Mesothelial cell of epicardium (in vitro differentiated cells): ENCODE data around the gene DLGAP3. TPM values are rescaled to one million over a fixed set of nuclear protein-coding genes. Genes with fewer than 3 reads are reported as not detected.

ENCODE experiments used
- DNase-seq, 2 experiments: peaks; one replicate each; pipeline ENCODE4 v3.0.0; 2021; ENCODE audit warnings: low spot score in 2 of 2; ENCODE audit not compliant: unreplicated experiment in 2 of 2
- H3K27ac Mint-ChIP-seq: 2 replicates; pipeline ENCODE4 v1.8.0; 2021; ENCODE audit warnings: mixed read lengths
- H3K27me3 Mint-ChIP-seq: 2 replicates; pipeline ENCODE4 v1.8.0; 2021; ENCODE audit warnings: low read depth, mixed read lengths
- H3K36me3 Mint-ChIP-seq: 2 replicates; pipeline ENCODE4 v1.8.0; 2021; ENCODE audit warnings: mixed read lengths
- H3K4me1 Mint-ChIP-seq: 2 replicates; pipeline ENCODE4 v1.8.0; 2021; ENCODE audit warnings: mixed read lengths
- H3K4me3 Mint-ChIP-seq: 2 replicates; pipeline ENCODE4 v1.8.0; 2021; ENCODE audit warnings: mild to moderate bottlenecking, moderate library complexity, mixed read lengths
- H3K9me3 Mint-ChIP-seq: 2 replicates; pipeline ENCODE4 v1.8.0; 2021; ENCODE audit warnings: mixed read lengths
- total RNA-seq: library from RNA; stranded (reverse); gene quantifications from 3 replicates; pipeline ENCODE4 v1.2.1, GENCODE V29; 2021
- TF ChIP-seq, protein P1 (sequence below): fragments of 200-600 bp; sonication (generic); IDR thresholded peaks from one replicate; pipeline ENCODE4 v1.5.0; 2021; ENCODE audit warnings: antibody characterized with exemption; ENCODE audit not compliant: unreplicated experiment

DLGAP3 gene
- total RNA-seq, 1 donor from 2014 or later: 0.27 TPM

DNA sequence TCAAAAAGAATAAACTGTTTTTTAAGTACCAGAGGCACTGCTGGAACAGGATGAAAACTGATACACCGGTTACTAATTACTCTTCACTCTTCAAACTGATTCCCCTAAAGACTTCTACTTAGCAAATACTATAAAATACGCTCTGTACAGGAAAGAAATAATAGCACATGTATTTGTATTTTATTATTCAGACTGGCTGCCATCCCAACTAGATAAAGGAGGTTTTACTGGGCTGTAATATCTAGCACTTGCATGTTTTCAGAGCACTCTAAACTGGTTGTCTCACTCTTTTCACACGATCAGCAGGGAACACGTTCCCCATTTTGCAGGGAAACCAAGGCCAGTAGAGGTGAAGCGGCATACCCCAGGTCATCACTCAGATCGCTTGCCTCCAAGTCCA lies 79.1 kb downstream of the DLGAP3 start:
- no peaks in the 10 kb centered on the region for H3K27me3 Mint-ChIP-seq
- TF ChIP-seq, protein P1, sequence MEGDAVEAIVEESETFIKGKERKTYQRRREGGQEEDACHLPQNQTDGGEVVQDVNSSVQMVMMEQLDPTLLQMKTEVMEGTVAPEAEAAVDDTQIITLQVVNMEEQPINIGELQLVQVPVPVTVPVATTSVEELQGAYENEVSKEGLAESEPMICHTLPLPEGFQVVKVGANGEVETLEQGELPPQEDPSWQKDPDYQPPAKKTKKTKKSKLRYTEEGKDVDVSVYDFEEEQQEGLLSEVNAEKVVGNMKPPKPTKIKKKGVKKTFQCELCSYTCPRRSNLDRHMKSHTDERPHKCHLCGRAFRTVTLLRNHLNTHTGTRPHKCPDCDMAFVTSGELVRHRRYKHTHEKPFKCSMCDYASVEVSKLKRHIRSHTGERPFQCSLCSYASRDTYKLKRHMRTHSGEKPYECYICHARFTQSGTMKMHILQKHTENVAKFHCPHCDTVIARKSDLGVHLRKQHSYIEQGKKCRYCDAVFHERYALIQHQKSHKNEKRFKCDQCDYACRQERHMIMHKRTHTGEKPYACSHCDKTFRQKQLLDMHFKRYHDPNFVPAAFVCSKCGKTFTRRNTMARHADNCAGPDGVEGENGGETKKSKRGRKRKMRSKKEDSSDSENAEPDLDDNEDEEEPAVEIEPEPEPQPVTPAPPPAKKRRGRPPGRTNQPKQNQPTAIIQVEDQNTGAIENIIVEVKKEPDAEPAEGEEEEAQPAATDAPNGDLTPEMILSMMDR: no peak
- no peak overlapping the region for H3K27ac Mint-ChIP-seq

DNA sequence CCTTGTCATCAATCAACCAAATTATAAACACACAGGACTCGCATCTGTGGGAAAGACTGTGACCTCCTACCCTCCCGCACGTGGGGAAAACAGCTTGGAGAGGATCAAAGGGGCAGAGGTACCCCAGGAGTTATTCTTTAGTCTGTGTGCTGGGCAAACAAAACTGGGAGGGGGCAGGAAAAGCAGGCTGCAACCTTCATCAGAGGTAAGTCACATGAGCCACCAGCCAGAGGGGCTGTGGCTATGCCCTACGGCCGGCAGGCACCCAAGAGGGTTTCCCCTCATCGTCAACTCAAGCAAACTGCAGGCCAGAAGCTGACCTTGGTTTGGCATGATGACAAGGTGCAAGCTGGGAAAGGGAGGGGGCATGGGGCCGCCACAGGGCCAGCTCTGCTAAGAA lies 82.4 kb downstream of the DLGAP3 start:
- DNase-seq: no peak
- no peaks in the 10 kb centered on the region for H3K9me3 Mint-ChIP-seq
- H3K27ac Mint-ChIP-seq: no peak overlapping the region
- H3K4me1 Mint-ChIP-seq: peaks cover 15% of the 10 kb centered on the region
- H3K4me3 Mint-ChIP-seq: no peak overlapping the region
- TF ChIP-seq, protein P1: no peak
- peaks cover 12% of the 10 kb centered on the region for H3K36me3 Mint-ChIP-seq
- H3K27me3 Mint-ChIP-seq: no peaks in the 10 kb centered on the region

More for the DNA sequence above, 79.1 kb downstream of the DLGAP3 start:
- Mint-ChIP-seq H3K4me3 (no peak overlapping the region), H3K9me3 (no peaks in the 10 kb centered on the region), H3K4me1 (peaks cover 6% of the 10 kb centered on the region), H3K36me3 (peaks cover 12% of the 10 kb centered on the region)
- DNase-seq: no peak

DNA sequence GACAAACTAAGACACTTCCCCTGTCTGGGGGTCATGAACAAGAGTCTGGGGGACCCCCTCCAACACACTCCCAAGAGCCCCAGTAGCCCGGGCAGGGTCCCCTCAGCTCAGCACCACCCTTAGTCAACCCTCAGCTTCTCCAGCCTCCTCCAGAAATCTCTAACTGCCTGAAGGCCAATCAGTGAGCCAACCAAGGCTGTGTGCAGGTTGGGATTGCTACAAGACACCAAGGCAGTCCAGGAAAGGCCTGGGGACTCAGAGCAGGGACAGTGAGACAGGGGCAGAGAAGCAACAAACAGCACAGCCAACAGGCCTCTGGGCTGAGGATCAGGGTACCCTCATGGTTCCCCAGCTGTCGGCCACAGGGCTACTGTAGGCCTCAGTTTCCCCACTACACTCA lies 83.2 kb downstream of the DLGAP3 start:
- no peaks in the 10 kb centered on the region for H3K9me3 Mint-ChIP-seq
- H3K27ac Mint-ChIP-seq: no peak overlapping the region
- no peak for DNase-seq
- H3K4me3 Mint-ChIP-seq: no peak overlapping the region
- H3K27me3 Mint-ChIP-seq: no peaks in the 10 kb centered on the region
- H3K4me1 Mint-ChIP-seq: peaks cover 15% of the 10 kb centered on the region
- TF ChIP-seq, protein P1: no peak
- peaks cover 12% of the 10 kb centered on the region for H3K36me3 Mint-ChIP-seq

DNA sequence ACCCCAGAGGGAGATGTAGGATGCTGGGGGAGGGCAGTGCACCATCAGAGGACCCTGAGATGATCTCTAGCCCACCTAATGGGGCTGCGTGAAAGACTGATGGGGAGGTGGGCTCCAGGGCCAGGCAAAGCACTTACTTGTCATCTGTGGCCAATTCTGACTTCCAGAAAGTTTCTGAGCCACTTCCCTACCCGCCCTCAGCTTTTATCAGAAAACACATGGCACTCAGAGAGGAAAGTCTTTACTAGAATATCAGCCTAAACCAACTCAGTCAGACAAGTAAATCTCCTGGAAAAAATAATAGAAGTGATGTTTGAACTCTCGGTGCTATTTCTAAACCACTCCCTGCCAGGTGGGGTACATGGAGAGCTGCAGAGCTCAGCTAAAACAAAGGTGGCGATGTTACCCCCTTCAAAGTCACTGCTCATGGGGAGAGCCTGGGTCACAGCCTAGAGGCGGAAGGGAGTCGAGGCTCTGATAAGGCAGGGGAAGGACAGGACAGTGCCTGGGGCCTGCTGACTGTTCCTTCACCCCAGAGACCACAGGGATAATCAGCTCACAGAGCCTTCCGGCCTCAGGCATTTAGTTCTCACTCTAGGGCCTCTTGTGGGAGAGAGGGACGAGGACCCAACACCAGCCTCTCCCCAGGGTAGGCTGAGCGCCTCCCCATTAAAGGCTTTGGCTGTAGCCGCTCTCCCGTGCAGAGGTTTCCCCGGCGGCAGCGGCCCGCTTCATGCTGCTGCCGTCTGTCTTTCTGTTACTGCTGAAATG lies 84.1 kb downstream of the DLGAP3 start:
- TF ChIP-seq, protein P1: no peak
- no peak for DNase-seq
- H3K27ac Mint-ChIP-seq: no peak overlapping the region
- peaks cover 15% of the 10 kb centered on the region for H3K4me1 Mint-ChIP-seq
- peaks cover 10% of the 10 kb centered on the region for H3K36me3 Mint-ChIP-seq
- H3K9me3 Mint-ChIP-seq: no peaks in the 10 kb centered on the region
- no peak overlapping the region for H3K4me3 Mint-ChIP-seq
- no peaks in the 10 kb centered on the region for H3K27me3 Mint-ChIP-seq

DNA sequence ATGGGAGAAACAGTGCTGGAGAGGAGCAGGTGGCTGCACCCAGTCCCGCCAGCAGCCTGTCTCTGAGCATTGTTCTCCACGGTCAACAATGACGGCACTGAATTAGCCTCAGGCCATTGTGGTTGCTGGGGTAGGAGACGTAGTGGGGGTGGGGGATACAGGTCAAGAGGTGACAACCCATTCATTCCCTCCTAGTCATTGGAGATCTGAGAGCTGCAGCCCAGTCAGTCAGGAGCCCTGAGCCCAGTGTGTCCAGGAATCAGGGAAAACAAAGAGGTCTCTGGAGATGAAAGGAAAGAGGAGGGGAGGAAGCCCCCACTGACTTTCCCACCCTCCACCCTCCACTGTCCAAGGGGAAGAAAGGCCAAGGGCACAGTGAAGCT lies 85.2 kb downstream of the DLGAP3 start:
- TF ChIP-seq, protein P1: no peak
- peaks cover 15% of the 10 kb centered on the region for H3K4me1 Mint-ChIP-seq
- no peaks in the 10 kb centered on the region for H3K27me3 Mint-ChIP-seq
- no peak for DNase-seq
- no peak overlapping the region for H3K27ac Mint-ChIP-seq
- H3K4me3 Mint-ChIP-seq: no peak overlapping the region
- H3K9me3 Mint-ChIP-seq: no peaks in the 10 kb centered on the region
- peaks cover 5% of the 10 kb centered on the region for H3K36me3 Mint-ChIP-seq
